HG03039 (cell line): ENCODE data around the gene RRBP1.

Experiments
- ATAC-seq: cut with Tn5 transposase; IDR thresholded peaks from one replicate; pipeline ENCODE4 v1.9.1; 2021; ENCODE audit warnings: mild to moderate bottlenecking, moderate library complexity; ENCODE audit not compliant: unreplicated experiment

Gene RRBP1

DNA sequence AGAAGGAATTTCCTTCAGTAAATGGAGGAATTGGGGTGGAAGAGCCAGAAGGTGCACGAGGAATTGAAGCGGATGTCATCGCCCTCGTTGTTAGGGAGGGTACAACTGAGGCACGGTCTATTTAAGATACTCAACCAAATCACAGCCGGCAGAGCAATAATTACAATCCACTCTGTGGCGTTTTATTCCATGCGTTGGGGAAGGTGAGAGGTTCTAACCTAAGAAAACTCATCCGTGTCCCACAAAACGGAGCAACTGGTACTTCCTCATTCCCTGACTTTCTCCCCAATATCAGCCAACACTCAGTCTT lies 802 bp upstream of the RRBP1 start:
- no peak for ATAC-seq

DNA sequence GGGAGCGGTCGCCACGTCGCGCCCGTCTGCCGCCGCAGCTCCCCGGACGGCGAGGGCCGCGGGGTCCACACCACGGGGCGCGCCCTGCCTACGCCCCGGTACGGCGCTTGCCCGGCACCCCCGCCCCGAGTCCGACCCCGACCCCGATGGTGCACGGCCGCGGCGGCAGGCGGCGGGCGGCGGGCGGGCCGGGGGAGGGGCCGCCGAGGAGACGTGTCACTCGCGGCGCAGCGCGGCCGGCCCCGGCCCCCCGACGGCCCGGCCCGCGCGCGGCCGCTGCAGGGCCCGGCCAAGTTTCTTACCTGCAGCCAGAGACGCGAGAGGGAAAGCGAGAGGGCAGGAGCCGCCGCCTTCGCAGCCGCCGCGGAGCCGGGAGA lies 328 bp downstream of the RRBP1 start:
- peak; percentile 4 for ATAC-seq

DNA sequence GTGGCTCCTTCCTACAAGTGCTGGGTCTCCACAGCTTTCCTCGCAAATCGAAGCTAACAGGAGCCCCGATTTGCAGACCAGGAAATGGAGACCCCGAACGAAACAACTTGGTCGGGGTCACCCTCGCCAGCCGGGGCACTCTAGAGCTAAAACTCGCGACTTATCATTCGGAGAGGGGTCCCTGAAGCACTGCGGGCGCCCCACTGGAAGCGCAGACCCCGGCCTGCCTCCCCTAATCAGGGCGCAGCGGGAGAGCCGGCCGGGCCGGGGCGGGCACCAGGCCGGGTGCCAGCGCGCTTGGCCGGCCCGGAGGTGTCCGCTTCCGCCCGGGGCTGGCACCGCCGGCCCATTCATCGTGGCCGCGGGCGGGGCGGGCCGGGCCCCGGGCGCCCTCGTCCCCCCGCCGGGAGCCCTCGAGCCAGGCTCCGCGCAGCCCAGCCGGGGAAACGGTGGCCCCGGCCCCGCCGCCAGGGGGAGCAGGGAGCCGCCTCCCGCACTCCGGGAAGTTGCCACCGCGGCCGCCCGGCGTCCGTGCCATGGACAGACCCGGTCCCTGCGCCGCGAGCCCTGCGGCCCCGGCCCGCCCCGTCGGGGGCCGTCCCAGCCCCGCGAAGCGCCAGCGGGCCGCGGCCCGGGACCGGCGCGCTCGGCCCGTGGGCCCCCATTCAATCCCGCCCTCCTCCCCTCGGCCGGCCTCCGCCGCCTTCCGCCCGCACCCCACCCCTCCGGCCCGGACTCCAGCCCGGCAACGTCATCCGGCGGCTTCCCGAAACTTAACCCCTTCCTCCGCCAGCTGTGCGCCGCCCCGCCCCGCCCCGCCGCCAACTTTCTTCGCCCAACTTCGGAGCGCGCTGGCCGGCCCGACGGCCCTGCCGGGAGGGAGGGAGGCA lies 961 bp downstream of the RRBP1 start:
- peak; percentile 31 for ATAC-seq

DNA sequence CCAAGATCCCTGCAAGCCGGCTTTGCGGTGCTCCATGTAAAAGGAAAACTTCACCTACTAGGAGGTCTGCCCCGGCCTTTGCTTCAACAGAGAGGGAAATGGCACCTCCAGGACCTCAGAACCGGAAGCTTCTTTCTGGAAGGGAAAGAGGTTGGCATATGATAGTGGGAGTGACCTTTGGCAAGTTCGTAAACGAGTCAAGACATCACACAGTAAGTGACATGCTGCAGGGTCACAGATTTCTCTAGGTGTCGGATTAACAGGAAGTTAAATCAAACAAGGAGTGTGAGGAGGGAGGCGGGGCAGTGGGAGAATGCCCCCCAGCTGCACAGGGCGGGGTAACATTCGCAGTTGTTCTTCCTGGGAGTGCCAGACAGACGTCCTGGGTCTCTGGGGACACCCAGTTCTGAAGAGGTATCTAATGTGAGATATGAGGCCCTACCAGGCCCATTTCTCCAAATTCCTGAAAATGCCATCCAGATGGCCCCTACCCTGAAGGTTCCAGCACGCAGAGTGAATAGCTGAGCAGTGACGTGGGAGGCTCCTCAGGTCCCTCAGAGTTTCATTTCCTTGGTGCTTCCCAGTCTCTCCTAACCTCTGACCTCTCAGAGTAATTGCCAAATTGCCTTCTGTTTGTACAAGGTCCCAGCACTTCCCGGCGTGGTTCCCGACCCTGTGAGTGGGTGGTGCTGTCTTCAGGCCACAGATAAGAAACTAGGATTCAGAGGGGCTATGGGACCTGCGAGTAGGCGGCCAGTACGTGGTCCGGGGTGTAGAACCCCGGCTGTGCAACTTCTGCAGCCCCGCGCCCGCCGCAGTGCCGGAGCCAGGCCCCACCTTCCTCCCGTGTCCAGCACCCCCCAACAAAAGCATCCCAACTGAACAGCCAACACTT lies 1.9 kb downstream of the RRBP1 start:
- no peak for ATAC-seq

DNA sequence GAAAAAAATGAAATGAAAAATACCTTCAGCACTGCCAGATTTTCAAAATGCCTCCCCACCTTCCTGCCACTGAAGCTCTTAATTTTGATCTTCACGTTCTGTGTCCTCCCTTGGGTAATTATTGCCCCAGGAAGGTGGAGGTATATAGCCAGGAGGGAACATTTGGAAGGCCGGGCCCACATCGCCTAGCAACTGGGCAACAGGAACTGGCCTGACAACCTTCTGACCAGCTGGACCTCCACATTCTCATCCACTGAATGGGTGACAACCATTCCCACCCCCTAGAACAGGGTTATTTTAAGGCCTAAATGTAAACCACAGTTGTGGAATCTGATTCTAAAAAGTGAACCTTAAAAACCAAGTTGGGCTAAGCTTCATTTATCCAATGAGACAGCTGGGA lies 3.2 kb downstream of the RRBP1 start:
- ATAC-seq = no peak

DNA sequence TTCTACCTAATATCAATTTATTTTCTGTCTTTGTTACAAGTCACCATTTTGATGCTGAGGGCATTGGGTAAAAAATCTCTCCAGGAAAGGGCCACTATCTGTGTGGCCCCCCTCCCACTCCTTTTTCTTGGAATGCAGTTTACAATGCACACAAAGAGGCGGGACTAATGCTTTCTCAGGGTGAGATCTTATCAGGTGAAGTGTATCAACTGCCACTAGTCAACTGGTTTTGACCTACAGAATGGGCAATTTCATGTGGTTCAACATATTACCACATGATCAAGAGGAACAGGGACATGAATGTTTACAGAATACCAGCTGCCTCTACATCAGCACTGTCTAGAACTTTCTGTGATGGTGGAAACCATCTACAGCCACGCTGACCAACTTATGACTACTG lies 3.7 kb downstream of the RRBP1 start:
- ATAC-seq = no peak

DNA sequence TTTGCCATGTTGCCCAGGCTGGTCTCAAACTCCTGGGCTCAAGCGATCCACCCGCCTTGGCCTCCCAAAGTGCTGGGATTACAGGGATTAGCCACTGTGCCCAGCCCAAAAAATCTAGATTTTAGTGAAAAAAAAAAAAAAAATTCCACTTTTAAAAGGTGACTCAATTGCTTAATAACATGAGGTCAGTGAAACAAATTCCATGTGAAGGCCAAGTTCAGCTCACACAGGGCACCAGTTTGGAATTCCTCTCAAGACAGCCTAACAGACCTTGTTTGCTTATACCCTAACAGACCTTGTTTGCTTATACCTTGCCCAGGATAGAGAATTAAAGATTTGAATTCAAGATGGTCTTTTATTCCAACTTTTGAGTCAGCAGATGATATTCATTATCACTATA lies 5.1 kb downstream of the RRBP1 start:
- no peak for ATAC-seq

DNA sequence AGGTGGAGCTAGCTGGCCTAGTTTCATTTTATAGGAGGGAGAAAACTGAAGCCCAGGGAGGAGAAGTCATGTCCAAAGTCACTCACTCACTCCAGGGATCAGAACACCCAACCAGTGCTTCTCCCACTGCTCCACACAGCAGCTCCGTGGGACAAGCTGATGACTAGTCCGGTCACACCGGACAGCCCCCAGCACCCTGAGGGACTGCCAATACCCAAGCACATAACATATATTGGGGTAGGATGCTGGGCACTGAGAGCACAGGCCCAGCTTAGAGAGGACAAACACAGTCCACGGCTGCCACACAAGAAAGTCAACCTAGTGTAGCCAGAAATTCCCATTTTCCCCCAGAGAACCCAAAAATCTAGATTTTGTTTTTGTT lies 5.7 kb downstream of the RRBP1 start:
- ATAC-seq = no peak

DNA sequence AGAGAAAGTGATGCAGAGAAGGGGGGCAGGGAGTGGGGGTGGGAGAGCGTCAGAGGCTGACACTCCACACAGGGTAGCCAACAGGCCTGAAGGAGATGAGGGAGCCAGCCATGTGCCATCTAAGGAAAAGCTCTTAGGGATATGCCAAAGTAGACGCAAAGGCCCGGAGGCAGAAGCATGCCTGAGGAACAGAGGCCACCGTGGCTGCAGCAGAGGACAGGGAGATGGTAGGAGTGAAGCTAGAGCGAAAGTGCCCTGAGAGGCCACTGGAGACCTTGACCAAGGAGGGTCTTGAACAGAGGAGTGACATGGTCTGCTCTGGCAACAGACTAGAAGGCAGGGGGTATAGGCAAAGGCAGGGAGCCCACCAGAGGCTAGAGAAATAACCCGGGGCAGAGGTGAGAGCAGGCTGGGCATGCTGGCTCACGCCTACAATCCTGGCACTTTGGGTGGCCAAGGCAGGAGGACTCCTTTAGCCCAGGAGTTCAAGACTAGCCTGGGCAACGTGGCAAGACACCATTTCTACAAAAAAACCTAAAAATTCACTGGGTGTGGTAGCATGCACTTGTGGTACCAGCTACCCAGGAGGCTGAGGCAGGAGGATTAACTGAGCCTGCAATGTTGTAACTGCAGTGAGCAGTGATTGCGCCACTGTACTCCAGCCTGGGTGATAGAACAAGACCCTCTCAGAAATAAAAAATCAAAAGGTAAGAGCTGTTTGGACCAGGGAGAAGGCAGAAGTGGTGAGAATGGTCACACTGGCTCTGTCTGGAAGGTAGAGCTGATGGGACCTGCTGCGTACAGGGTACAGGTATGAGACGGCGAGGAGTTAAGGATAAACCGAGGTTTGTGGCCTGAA lies 6.3 kb downstream of the RRBP1 start:
- ATAC-seq = no peak

DNA sequence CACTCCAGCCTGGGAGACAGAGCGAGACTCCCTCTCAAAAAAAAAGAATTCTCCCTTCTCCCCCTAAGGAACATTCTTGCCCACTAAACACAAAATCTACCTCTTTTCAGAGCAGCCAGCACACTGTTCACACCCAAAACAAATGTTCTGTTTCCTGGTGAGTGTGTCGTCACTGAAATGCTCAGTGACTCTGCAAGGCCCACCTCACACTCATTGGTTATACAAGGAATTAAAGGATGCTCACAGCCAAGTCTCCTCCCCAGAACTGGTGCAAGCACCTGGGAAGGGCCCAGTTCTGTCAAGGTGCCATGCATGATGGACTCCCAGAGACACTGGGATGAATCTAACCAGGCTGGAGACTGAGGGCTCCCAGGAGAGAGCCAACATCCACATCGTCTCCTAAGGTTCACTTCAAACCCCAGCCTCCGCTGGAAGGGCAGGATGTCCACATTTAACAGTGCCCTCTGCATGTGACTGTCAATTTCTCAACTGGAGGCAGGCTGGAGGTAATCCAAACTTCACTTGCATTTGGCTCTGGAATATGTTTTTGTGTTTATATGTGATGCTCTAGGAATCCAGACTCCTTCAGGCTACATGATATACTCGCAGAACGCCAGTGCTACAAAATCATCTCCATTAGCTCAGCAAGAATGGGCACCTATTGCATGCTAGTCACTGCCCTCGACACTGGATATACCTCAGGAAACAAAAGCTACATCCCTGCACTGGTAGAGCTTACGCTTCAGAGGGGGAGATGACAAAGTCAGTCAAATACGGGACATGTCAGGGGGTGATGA lies 7.1 kb downstream of the RRBP1 start:
- ATAC-seq = no peak

DNA sequence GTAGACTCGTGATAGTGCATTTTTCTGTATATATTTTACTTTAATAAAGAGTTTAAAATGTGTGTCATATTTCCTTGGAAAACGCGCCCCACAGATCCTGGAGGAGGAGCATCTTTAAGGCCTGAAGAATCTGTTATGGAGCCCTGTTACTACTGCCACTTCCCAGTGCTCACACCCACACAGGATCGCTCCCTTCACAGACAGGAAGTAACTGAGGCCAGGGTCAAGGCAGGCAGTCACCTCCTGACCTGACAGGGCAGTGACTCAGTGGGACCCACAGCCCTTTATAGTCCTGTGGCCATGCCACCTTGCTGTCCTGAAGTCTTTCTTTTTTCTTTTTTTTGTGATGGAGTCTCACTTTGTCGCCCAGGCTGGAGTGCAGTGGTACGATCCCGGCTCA lies 9.0 kb downstream of the RRBP1 start:
- no peak for ATAC-seq

DNA sequence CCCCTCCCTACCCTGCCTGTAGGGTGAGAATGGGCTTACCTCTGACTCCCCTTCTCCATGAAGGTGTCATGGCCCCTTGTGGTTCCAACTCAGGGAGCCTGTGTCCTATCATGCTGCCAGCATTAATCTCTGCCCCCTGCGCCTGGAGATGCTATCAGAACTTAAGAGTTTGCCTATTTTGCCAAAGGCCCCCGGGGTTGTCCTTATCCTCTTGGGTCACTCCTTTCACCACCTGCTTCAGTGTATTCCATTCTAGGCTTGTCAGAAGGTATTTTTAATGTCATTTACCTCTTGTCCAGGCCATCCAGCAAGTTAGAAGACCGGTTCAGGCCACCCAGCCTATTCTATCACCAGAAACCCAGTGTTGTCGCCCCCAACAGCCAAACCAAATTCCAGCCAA lies 10.5 kb downstream of the RRBP1 start:
- ATAC-seq = no peak

DNA sequence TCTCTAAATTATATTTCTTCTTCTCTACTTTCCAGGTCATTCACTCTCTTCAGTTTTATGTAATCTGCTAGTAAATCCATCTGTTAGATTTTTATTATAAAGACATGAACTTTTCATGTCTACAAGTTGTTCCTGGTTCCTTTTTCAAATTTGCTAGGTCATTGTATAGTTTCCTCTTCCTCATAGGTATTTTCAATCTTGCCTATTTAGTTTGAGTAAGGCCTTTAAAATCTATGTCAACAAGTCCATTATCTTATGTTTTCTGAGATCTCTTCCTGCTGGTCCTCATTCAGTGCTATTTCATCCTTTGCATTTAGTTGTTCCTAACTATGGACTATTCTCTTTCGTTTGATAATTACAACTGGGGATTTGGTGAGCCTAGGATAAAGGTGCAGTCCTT lies 11.0 kb downstream of the RRBP1 start:
- no peak for ATAC-seq

DNA sequence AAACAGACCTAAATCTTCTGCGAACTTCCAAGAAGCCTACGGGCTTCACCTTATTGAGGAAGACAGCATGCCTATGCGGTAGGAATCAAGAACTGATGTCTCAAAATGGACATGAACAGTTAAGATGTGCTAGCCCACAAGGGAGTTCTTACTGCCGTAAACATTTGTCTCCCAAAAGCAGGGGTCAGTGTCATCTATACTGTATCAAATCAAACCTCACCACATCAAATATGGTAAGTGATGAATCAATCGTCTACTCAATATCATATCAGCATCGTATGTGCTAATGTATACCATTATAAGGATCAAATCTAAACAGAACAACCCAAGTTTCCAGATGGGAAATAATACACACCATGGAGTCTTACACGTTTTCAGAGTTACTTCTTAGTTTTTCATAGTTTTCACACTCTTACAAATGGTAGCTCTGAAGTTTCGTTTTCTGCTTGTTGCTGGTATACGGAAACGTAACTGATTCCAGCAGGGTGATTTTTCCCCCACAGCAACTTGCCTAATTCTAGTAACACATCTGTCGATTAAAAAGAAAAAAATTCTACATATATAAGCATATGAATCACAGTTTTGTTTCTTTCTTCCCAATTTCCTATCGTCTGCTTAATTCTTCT lies 12.6 kb downstream of the RRBP1 start:
- no peak for ATAC-seq

DNA sequence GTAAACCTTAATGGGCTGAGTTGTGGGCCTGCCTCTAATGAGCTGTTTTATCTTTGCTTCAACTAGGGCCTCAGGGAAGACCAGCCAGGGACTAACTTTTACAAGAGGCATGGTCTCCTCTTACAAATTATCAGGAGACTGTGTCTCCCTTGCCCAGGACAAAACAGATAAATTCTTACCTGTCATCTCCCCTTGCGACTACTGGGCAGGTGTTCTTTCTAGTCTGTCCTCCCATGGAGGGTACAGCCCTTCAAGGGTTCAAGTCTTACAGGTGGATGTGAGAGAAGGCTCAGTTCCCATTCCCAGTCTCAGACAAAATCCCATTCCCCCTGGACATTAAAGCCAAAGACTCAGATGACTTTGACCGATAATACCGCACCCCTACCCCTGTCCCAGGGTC lies 13.6 kb downstream of the RRBP1 start:
- no peak for ATAC-seq

DNA sequence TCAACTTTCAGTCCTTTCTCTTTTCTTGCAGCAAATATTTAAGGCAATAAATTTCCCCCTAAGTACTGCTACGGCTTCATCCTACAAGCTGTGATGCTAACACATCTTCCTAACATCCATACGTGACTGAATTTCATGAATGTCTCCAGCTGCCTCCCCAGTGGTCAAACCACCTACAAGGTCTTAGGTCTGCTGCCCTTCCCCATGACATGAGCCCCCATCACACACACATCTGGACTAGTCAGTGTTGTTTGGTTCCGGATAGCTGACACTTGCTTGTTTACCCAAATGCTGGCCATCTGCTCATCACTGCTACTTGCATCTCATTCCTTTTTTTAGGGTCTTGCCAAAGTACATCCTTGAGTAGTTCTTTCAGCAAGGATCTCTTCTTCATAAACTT lies 14.6 kb downstream of the RRBP1 start:
- no peak for ATAC-seq

DNA sequence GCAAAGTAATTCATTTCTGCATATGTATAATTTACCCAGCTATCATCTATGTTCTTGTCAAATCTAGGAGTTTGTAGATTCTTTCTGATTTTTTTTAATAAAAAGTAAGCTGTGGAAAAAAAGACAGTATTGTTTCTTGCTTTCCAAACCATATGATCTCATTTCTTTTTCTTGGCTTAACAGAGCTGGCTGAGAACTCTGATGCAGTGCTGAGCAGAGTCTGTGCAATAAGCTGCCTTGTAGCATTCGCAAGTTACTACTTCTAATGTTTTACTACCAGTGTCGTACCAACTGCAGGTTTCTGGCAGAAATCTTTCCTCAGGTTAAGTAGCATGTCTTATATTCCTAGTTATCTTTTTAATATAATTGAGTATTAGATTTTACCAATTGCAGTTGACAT lies 15.6 kb downstream of the RRBP1 start:
- ATAC-seq = no peak

DNA sequence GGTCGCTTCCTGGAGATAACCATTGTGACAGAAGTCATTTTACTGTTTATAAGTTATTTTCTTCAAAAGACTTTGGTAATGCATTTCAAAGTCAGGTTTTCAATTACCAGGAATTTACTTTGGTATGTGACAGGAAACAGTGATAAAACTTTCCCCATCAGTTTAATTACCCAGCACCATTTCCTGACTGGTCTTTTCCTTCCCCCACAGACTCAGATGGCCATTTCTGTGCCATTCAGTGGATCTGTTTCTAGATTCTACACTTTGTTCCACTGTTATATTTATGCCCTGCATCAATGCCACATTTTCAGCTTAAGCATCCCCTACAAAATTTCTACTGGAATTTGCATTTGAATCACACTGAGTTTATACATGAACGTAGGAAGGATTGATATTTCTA lies 16.3 kb downstream of the RRBP1 start:
- no peak for ATAC-seq

DNA sequence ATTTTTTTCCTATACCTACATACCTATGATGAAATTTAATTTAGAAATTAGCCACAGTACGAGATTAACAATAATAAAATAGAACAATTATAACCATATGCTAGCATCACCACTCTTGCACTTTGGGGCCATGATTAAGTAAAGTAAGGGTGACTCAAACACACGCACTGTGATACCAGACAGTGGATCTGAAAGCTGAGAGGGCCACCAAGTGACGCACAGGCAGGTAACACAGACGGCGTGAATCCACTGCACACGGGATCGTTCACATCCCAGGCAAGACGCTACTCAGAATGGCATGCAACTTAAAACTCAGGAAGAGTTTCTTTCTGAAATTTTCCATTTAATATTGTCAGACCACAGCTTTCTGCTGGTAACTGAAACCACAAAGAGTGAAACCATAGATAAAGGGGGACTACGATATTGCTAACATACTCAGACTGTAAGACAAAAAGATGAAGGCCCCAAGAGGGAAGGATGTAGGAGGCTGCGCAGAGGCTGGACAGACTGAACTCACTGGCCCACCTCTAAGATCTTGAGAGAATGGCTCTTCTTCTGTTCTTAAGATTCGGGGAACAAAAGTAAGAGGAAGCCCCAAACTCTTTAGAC lies 17.9 kb downstream of the RRBP1 start:
- ATAC-seq = no peak

DNA sequence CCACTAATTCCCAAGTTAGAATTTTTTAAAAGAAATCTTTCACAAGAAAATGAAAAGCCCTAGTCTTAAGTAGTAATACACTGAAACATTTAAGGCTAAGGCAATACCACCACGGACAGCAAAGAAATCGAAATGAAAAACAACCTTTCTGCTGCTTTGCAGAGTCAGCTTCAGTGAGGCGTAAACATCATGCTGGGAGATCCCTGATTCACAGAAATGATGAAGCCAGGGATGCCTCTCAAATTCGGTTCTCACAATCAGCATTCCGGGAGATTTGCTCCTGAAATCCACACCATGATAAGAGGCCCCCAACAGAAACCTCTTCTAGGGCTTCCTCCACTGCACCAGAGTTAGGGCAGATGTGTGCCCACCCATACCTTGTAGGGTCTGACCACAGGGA lies 18.6 kb downstream of the RRBP1 start:
- no peak for ATAC-seq
